ENCODE data around the gene SEL1L.

- TF ChIP-seq POLR2A (IDR thresholded peaks at IDR 0.05) (no peak), CTCF (IDR thresholded peaks at IDR 0.05) (no peak)
These were observed 14.2 kb downstream of the SEL1L start for GRCh38 chr14:81519200-81520011.
